ENCODE measurements around the gene TGM4. TPM values are rescaled to one million over a fixed set of nuclear protein-coding genes. Genes with fewer than 3 reads are reported as not detected.

The TGM4 gene
- total and polyA plus RNA-seq, 10 of the 15 experiments (the other 5 are each of a cell fraction or from before 2014, with no cell fraction given): not detected

GRCh38 chr3:44870375-44871061, 3.9 kb upstream of the TGM4 start:
- Histone ChIP-seq H3K36me3 (ENCODE audit: control insufficient read depth in 2 of 2, insufficient read depth in 2 of 2, low read length in 1 of 2) (no peaks in the 10 kb centered on the region), H3K79me2 (ENCODE audit: control insufficient read depth, insufficient read depth, low read length) (no peaks in the 10 kb centered on the region), H3K4me1 (ENCODE audit: control insufficient read depth, insufficient read depth, low read length) (no peaks in the 10 kb centered on the region), H3K9me3 (replicated peaks; ENCODE audit: control insufficient read depth, insufficient read depth, low read length) (no peaks in the 10 kb centered on the region), H3K27ac (ENCODE audit: control insufficient read depth, insufficient read depth) (no peak overlapping the region), H3K4me2 (ENCODE audit: control insufficient read depth, insufficient read depth) (no peak overlapping the region), H2AFZ (ENCODE audit: control insufficient read depth, low read depth, low read length) (no peak overlapping the region), H4K20me1 (ENCODE audit: control insufficient read depth, insufficient read depth) (no peaks in the 10 kb centered on the region), H3K9ac (ENCODE audit: control insufficient read depth, insufficient read depth, low read length) (no peak overlapping the region), H3K27me3 (replicated peaks in 1 of 2; ENCODE audit: control insufficient read depth in 2 of 2, insufficient read depth in 2 of 2, low read length in 1 of 2) (no peaks in the 10 kb centered on the region), H3K4me3 (no peak overlapping the region)
- no peak for TF ChIP-seq CBFB (IDR thresholded peaks at IDR 0.05; ENCODE audit: low read depth)
- no peak for TF ChIP-seq FOXM1 (IDR thresholded peaks at IDR 0.05; ENCODE audit: low read depth, low read length)
- no peak for TF ChIP-seq CHD4 (IDR thresholded peaks at IDR 0.05)
- TF ChIP-seq, protein P1, sequence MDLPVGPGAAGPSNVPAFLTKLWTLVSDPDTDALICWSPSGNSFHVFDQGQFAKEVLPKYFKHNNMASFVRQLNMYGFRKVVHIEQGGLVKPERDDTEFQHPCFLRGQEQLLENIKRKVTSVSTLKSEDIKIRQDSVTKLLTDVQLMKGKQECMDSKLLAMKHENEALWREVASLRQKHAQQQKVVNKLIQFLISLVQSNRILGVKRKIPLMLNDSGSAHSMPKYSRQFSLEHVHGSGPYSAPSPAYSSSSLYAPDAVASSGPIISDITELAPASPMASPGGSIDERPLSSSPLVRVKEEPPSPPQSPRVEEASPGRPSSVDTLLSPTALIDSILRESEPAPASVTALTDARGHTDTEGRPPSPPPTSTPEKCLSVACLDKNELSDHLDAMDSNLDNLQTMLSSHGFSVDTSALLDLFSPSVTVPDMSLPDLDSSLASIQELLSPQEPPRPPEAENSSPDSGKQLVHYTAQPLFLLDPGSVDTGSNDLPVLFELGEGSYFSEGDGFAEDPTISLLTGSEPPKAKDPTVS (IDR thresholded peaks at IDR 0.05; ENCODE audit: low read depth, low read length): no peak
- no peak for FAIRE-seq
- ATAC-seq: no peak
- BruUV-seq (replicated peaks): no TSS peak
- intact Hi-C loops (cut with micrococcal nuclease; ENCODE audit: unreplicated experiment) (no loop called here), in situ Hi-C loops (cut with MboI) (no loop called here)
- DNase-seq (ENCODE audit: low read depth, low spot score): no peak
- RAD21 ChIA-PET (ENCODE audit: unreplicated experiment): no interaction called here
- CTCF ChIA-PET: no interaction called here
- POLR2A ChIA-PET: no interaction called here
- SMC1A ChIA-PET (ENCODE audit: uncharacterized antibody, unreplicated experiment): no interaction called here
- WGBS (ENCODE audit: insufficient coverage, insufficient replicate concordance, low lambda C conversion rate, missing lambda C conversion rate): 71% methylated on average over 8 of the region's 8 CpGs

DNA sequence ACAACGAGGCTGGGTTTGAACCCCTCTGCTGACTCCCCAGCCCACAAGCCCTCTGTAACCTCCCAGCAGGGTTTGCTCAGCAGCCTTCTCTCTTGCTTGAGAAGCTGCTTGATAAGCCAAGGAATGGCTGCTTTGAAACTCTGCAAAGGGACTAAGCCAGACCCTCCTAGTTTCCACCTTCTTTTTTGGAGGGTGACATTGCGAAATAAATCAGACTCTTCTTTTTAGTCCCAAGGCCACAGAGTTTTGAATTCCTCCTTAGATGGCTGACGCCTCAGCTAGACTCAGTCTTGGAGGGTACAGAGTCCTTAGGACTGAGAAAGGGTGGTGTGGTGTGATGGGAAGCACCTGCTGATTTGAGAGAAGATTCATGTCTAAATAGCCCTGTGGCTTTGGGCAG, 1.2 kb downstream of the TGM4 start:
- WGBS (ENCODE audit: insufficient coverage, insufficient replicate concordance, low lambda C conversion rate, missing lambda C conversion rate): 11% methylated on average over 3 of the region's 3 CpGs
- DNase-seq (ENCODE audit: low read depth, low spot score): no peak
- ChIA-PET SMC1A (ENCODE audit: uncharacterized antibody, unreplicated experiment) (interaction anchor here (1.0 to 1.6 kb wide), 2 partner anchors 12 to 39 kb away, joined by 3 to 4 read pairs; no protein-coding TSS in a partner anchor), POLR2A (no interaction called here), CTCF (no interaction called here), RAD21 (ENCODE audit: unreplicated experiment) (no interaction called here)
- Histone ChIP-seq H3K9ac (ENCODE audit: control insufficient read depth, insufficient read depth, low read length) (no peak overlapping the region), H3K4me1 (ENCODE audit: control insufficient read depth, insufficient read depth, low read length) (no peaks in the 10 kb centered on the region), H3K36me3 (ENCODE audit: control insufficient read depth in 2 of 2, insufficient read depth in 2 of 2, low read length in 1 of 2) (no peaks in the 10 kb centered on the region), H3K27me3 (replicated peaks in 1 of 2; ENCODE audit: control insufficient read depth in 2 of 2, insufficient read depth in 2 of 2, low read length in 1 of 2) (no peaks in the 10 kb centered on the region), H2AFZ (ENCODE audit: control insufficient read depth, low read depth, low read length) (no peak overlapping the region), H3K79me2 (ENCODE audit: control insufficient read depth, insufficient read depth, low read length) (no peaks in the 10 kb centered on the region), H3K27ac (ENCODE audit: control insufficient read depth, insufficient read depth) (no peak overlapping the region), H3K4me2 (ENCODE audit: control insufficient read depth, insufficient read depth) (no peak overlapping the region), H3K4me3 (no peak overlapping the region), H4K20me1 (ENCODE audit: control insufficient read depth, insufficient read depth) (no peaks in the 10 kb centered on the region), H3K9me3 (replicated peaks; ENCODE audit: control insufficient read depth, insufficient read depth, low read length) (no peaks in the 10 kb centered on the region)
- no peak for FAIRE-seq
- ATAC-seq: no peak
- no TSS peak for BruUV-seq (replicated peaks)
- in situ Hi-C loops (cut with MboI) (no loop called here), intact Hi-C loops (cut with micrococcal nuclease; ENCODE audit: unreplicated experiment) (no loop called here)
- TF ChIP-seq CBX3 (IDR thresholded peaks at IDR 0.05; ENCODE audit: borderline replicate concordance, low read depth) (no peak), MXI1 (IDR thresholded peaks at IDR 0.05; ENCODE audit: low read depth, low read length) (no peak), MYB (IDR thresholded peaks at IDR 0.05; ENCODE audit: borderline replicate concordance, low read depth, low read length) (no peak), PML (IDR thresholded peaks at IDR 0.05; ENCODE audit: low read length) (no peak), GABPA (IDR thresholded peaks at IDR 0.05; ENCODE audit: low read depth) (no peak), RAD21 (IDR thresholded peaks at IDR 0.05; ENCODE audit: insufficient read depth, low read depth, low read length) (no peak), ZNF207 (IDR thresholded peaks at IDR 0.05; ENCODE audit: borderline replicate concordance) (no peak), ATF7 (IDR thresholded peaks at IDR 0.05; ENCODE audit: low read depth) (no peak), EP300 (IDR thresholded peaks at IDR 0.05; ENCODE audit: borderline replicate concordance in 1 of 2, control insufficient read depth in 1 of 2, low read depth in 2 of 2, low read length in 2 of 2) (no peak), YY1 (IDR thresholded peaks at IDR 0.05; ENCODE audit: low read depth, low read length) (no peak), ZNF384 (IDR thresholded peaks at IDR 0.05; ENCODE audit: borderline replicate concordance, low read depth, low read length) (no peak), ATF3 (IDR thresholded peaks at IDR 0.05; ENCODE audit: borderline replicate concordance, extremely low read depth, low read depth, low read length) (no peak), FOXK2 (IDR thresholded peaks at IDR 0.05) (no peak)

Measured in GM12878 (cell line).